Subcutaneous abdominal adipose tissue (tissue), 5 donors: ENCODE data around the gene COQ2.

Source experiments
- H3K27ac ChIP-seq: one replicate; pipeline ENCODE4 v1.7.0; 2013; ENCODE audit warnings: low read depth, mild to moderate bottlenecking, inconsistent platforms, low read length, moderate library complexity
- H3K27me3 ChIP-seq, 5 donors: one replicate each; pipeline ENCODE4 v1.7.0; 2013; ENCODE audit warnings: low read length in 5 of 5, inconsistent platforms in 1 of 5; ENCODE audit not compliant: control insufficient read depth in 5 of 5, insufficient read depth in 4 of 5
- H3K36me3 ChIP-seq, 5 donors: one replicate each; pipeline ENCODE4 v1.7.0; 2013; ENCODE audit warnings: low read length in 5 of 5; ENCODE audit not compliant: control insufficient read depth in 5 of 5, insufficient read depth in 5 of 5
- H3K4me1 ChIP-seq, 5 donors: one replicate each; pipeline ENCODE4 v1.7.0; 2013; ENCODE audit warnings: low read length in 5 of 5, mild to moderate bottlenecking in 3 of 5, moderate library complexity in 1 of 5; ENCODE audit not compliant: control insufficient read depth in 5 of 5, insufficient read depth in 5 of 5
- H3K4me3 ChIP-seq, 5 donors: one replicate each; pipeline ENCODE4 v1.7.0; 2013; ENCODE audit warnings: low read length in 5 of 5, low read depth in 1 of 5
- H3K9ac ChIP-seq, 5 donors: one replicate each; pipeline ENCODE4 v1.7.0; 2013; ENCODE audit warnings: low read length in 5 of 5, mild to moderate bottlenecking in 4 of 5, moderate library complexity in 3 of 5
- H3K9me3 ChIP-seq, 5 donors: one replicate each; pipeline ENCODE4 v1.7.0; 2013; ENCODE audit warnings: low read length in 5 of 5; ENCODE audit not compliant: control insufficient read depth in 5 of 5
- donor health status: healthy.
- donor health status: healthy.
- donor health status: healthy.
- donor health status: healthy.
- donor health status: healthy.

The COQ2 gene

DNA sequence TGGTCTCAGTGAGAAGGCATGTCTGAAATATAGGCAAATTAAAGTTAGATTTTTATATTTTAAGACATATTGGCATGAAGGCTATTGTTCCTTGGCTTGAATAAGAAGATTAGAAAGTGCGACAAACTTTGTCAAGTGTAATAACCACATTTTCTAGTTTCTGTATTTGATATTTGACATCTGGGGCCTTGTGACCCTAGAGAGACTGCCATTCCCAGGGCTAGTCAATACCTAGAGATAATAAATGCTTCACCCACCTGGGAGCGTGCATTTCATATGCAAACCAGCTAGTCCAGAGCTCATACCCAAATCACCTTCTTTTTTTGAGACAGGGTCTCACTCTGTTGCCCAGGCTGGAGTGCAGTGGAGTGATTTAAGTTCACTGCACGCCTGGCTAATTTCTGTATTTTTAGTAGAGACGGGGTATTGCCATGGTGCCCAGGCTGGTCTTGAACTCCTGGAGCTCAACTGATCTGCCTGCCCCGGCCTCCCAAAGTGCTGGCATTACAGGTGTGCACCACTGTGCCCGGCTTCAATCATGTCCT lies 62.6 kb downstream of the COQ2 start:
- Histone ChIP-seq H3K36me3 (no peaks in the 10 kb centered on the region), H3K27ac (no peak overlapping the region), H3K27me3 (no peaks in the 10 kb centered on the region), H3K4me3 (no peak overlapping the region), H3K4me1 (peaks cover 2 to 23% (median 11%) of the 10 kb centered on the region in 5 donors), H3K9me3 (no peaks in the 10 kb centered on the region), H3K9ac (no peak overlapping the region)

DNA sequence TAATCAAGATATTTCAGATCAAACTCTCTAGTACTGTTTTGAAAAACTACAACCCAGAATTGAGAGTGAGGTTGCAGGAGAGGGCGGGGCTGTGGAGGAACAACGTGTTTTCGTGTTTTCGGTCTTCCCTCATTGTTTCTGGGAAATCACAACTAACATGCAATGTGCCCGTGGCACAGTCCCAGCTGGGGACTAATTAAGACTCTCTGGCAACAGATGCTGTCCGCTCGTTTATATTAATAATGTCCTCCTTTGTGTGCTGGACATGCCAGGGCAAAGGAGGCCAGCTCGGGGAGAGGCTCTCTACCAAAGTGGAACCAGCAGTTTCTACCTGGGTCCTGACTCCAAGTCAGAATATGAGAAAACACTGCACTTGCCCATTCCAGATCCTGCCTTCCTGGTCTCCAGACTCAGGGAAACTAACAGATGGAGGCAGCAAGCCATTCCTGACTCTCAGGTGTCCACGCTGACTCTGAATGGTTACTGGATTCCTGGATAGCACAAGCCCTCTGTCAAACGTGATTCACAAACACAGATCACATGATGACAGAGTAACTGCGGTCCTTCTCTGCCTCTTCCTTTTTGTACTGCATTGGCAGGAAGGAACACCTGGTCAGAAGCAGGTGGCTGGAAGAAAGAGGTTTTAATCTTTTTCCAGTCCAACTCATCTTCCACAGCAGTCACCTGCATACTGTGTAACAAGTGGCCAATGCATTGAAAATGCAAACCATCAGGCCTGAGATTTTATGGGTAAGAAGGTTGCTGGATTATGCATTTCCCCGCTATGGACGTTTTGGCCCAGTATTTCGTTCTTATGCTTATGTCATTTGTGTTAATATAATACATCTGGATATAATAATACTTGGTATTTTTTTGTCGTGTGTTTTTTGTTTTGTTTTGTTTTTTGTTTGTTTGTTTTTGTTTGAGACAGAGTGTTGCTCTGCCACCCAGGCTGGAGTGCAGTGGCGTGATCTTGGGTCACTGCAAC lies 65.0 kb downstream of the COQ2 start:
- no peaks in the 10 kb centered on the region for H3K9me3 ChIP-seq
- H3K9ac ChIP-seq, result peak overlapping the region in 1 of 5 donors; percentile 33
- H3K27ac ChIP-seq, result no peak overlapping the region
- peaks cover 2 to 25% (median 11%) of the 10 kb centered on the region in 5 donors for H3K4me1 ChIP-seq
- no peaks in the 10 kb centered on the region for H3K36me3 ChIP-seq
- no peaks in the 10 kb centered on the region for H3K27me3 ChIP-seq
- H3K4me3 ChIP-seq, result peak overlapping the region in 3 of 5 donors; percentile 11 to 24 (median 24)

DNA sequence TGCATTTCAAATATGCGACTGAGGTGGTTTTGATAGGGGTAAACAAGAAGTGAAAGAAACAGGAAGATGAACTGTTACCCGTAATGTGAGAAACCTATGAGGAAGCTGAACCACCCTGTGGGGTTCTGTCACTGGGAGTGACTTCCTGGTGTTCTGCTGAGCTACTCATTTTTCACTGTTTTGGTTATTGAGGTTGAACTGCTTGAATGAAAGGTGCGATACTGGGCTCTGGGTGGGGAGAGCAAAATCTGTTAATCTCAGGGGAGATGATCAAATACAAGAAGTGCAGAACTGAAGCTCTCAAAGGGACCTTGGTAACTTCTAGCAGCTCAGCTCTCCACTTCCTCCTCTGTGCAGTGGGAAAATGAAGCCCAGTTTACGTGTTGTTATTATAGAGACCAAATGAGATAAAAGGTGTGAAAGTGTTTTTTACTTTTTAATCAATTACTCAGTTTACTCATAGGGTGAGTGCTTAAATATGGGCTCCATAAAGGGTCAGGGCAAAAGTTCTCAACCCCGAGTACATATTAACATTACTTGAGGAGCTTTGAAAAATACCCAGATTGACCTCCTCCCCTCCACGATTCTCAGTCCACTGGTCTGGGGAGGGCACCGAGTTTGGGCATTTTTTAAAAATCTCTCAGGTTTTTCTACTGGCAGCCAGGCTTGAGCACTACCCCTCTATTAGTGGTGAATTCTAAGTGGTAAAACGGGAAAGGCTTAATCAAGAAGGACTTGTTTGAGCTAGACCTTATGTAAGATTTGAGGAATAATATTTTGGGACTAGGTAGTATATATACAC lies 66.7 kb downstream of the COQ2 start:
- H3K27ac ChIP-seq, result no peak overlapping the region
- H3K36me3 ChIP-seq, result no peaks in the 10 kb centered on the region
- H3K4me3 ChIP-seq, result no peak overlapping the region
- peaks cover 0 to 25% (median 6%) of the 10 kb centered on the region in 5 donors for H3K4me1 ChIP-seq
- no peaks in the 10 kb centered on the region for H3K27me3 ChIP-seq
- H3K9me3 ChIP-seq, result no peaks in the 10 kb centered on the region
- H3K9ac ChIP-seq, result no peak overlapping the region

DNA sequence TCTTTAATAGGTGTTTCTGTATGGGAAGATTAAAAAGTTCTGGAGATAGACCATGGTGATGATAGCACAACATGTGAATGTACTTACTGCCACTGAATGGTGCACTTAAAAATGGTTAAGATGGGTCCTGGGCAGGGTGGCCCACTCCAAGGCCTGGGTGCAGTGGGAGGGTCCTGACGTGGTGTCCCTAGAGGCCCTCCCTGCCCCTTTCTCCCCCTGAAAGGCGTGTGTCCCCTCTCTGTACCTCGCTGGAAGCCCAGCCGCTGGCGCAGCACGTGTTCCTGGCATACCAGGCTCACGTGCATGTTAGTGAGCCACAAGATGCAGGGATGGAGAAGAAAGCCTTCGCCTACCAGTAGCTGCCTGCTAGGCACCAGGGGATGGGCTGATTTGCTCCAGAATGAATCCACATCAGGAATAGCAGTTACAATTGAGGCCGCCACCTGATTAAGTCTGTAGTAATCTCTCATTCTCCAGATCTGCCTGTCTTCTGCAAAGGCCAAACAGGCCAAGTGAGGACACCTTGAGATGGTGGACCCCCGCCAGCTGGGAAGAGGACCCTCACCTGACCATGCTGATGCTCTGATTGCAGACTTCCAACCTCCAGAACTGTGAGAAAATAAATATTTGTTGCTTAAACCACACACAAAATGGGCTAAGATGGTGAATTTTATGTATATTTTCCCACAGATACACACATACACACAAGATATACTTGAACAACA lies 67.5 kb downstream of the COQ2 start:
- H3K4me3 ChIP-seq, result no peak overlapping the region
- peaks cover 0 to 25% (median 6%) of the 10 kb centered on the region in 5 donors for H3K4me1 ChIP-seq
- no peak overlapping the region for H3K9ac ChIP-seq
- H3K27ac ChIP-seq, result no peak overlapping the region
- no peaks in the 10 kb centered on the region for H3K9me3 ChIP-seq
- no peaks in the 10 kb centered on the region for H3K36me3 ChIP-seq
- H3K27me3 ChIP-seq, result no peaks in the 10 kb centered on the region

DNA sequence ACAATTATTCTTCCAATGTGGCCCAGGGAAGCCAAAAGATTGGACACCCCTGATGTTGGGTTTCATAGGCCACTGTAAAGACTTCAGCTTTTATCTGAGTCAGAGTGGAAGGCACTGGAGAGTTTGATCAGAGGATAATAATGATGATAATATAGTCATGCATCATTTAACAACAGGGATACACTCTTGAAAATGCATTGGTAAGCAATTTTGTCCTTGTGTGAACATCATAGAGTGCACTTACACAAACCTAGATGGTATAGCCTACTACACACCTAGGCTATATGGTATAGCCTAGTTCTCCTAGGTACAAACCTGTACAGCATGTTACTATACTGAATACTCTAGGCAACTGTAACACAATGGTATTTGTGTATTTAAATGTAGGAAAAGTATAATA lies 70.5 kb downstream of the COQ2 start:
- no peaks in the 10 kb centered on the region for H3K36me3 ChIP-seq
- no peak overlapping the region for H3K27ac ChIP-seq

More for the DNA sequence above, 70.5 kb downstream of the COQ2 start:
- no peaks in the 10 kb centered on the region for H3K9me3 ChIP-seq
- peaks cover 0 to 16% (median 0%) of the 10 kb centered on the region in 5 donors for H3K4me1 ChIP-seq
- no peak overlapping the region for H3K9ac ChIP-seq
- no peak overlapping the region for H3K4me3 ChIP-seq
- H3K27me3 ChIP-seq, result no peaks in the 10 kb centered on the region
